ENCODE data around the gene SERF2.
"Not testable (repeated sequence)": the region's sequence is repeated elsewhere in the genome, so short reads cannot be mapped to it uniquely, and the experiment has no call there.

The SERF2 gene

DNA sequence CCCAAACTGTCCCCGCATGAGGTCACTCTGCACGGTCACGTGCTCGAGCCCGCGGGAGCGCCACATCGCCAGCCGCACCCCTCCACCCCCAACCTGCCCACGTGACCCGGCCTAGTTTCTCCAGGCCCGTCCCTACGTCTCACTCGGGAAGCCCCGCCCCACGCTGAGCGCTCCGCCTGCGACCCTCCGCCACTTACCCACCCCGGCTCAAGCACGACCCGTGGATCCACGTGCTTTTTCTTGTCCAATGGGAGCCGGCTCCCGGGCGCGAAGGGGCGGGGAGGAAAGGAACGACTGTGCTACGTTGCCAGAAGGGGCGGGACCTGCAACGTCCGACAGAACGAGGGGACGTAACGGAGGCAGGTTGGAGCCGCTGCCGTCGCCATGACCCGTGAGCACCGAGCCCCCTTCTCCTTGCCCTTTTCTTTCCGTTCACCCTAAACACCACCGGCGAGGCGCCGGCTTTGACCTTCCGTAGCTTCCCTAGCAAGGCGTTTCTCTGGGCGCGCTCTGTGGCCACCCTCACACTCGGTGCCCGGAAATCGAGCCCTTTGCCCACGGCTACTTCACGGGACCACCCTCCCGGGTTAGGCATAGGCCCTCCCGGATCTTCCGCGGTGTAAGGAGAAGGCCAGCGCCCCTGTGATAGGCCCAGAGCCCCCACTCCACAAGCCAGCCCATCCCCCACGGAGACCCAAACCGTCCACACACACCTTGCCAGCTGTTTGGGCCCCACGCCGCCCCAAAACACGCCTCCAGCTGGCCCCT is at the start of gene SERF2:
TSS of gene SERF2 (plus strand) at position 328 of the 768 bp plus-strand sequence. CDS start at position 385, 57 bp downstream.
- peak; percentile 100 for DNase-seq (ENCODE audit: low read depth in 2 of 2)

DNA sequence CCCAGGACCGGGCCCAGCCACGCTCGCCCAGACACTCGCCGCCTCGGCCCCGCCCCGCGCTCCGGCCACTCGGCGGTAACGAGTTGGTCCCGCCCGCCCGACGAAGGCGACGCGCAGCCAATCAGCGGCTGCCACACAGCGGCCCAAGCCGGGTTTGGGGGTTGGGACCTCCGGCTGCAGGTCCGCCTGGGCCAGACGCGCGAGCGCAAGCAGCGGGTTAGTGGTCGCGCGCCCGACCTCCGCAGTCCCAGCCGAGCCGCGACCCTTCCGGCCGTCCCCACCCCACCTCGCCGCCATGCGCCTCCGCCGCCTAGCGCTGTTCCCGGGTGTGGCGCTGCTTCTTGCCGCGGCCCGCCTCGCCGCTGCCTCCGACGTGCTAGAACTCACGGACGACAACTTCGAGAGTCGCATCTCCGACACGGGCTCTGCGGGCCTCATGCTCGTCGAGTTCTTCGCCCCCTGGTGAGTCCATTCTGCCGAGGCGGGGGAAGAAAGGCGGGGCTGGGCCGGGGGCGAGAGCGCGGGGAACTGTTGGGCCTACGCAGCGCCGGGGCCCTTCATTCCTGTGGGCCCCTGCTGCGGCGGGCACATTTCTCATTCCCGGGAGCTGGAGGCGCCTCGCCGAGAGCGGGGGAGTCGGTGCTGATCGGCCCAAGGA is 45.7 kb upstream of the SERF2 start, which contains the start of gene PDIA3:
TSS of gene PDIA3 (plus strand) at position 194 of the 658 bp plus-strand sequence. CDS start at position 296, 102 bp downstream.
- peak; percentile 78 to 90 for DNase-seq (ENCODE audit: low read depth in 2 of 2)

DNA sequence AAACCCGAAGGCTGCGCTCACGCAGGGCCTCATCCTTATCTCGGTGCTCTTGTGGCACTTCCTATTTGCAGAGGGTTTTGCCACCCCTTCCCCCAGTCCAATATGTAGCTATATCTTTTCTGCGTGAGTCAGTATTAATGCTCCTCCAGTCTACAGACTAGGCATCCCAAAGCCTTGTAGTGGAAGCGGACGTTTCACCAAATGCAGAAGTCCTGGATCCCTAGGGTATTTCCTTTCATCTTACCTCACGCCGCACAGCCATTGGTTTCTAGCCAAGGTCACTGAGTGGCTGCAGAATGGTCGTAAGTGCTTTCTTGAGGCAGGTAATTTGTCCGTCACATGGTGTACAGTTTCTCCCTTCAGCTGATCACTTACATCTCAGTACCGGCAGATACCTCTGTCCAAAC is 45.2 kb upstream of the SERF2 start:
- DNase-seq (ENCODE audit: low read depth in 2 of 2): not testable (repeated sequence)

DNA sequence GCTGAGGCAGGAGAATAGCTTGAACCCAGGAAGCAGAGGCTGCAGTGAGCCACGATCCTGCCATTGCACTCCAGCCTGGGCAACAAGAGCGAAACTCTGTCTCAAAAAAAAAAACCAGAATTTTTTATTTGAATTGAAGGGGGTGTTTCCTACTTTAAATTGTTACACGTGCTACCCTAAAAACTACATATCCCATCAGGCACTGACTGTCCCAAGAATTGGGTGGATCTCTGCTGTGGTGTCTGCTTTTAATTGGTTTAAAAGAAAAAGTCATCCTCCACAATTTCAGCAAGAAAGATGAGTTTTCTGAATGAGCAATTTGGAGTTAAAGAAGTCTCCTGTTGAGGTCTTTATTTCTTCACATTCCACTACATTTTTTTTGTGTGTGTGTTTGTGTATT is 43.7 kb upstream of the SERF2 start:
- no peak for DNase-seq (ENCODE audit: low read depth in 2 of 2)

DNA sequence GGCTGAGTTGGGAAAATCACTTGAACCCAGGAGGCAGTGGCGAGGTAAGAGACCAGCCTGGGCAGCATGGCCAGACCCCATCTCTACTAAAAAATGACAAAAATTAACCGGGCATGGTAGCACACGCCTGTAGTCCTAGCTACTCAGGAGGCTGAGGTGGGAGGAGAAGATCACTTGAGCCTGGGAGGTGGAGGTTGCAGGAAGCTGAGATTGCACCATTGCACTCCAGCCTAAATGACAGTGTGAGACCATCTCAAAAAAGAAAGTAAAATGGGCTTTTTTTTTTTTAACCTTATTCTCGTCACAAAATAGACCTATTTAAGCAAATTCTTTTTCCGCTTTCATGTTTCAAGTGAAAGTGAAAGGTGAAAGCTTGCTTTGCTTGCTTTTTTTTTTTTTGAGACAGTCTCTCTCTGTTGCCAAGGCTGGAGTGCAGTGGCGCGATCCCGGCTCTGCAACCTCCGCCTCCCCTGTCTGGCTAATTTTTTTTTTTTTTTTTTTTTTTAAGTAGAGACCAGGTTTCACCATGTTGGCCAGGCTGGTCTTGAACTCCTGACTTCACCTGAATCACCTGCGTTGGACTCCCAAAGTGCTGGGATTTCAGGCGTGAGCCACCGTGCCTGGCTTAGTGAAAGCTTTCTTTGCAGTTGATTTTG is 42.3 kb upstream of the SERF2 start:
- DNase-seq (ENCODE audit: low read depth in 2 of 2): peak in 1 of 2 experiments; percentile 29

- DNase-seq (ENCODE audit: low read depth in 2 of 2): no peak
Measured at GRCh38 chr15:43751885-43752284, 40.2 kb upstream of the SERF2 start.

- no peak for DNase-seq (ENCODE audit: low read depth in 2 of 2)
Measured at GRCh38 chr15:43762824-43763223, 29.3 kb upstream of the SERF2 start.

- DNase-seq (ENCODE audit: low read depth in 2 of 2): no peak
Measured at GRCh38 chr15:43763819-43764446, 28.2 kb upstream of the SERF2 start.

GRCh38 chr15:43769584-43770228 is 22.4 kb upstream of the SERF2 start:
- DNase-seq (ENCODE audit: low read depth in 2 of 2): peak in 1 of 2 experiments; percentile 56

- DNase-seq (ENCODE audit: low read depth in 2 of 2): no peak
Measured at GRCh38 chr15:43771816-43772215, 20.3 kb upstream of the SERF2 start.

DNA sequence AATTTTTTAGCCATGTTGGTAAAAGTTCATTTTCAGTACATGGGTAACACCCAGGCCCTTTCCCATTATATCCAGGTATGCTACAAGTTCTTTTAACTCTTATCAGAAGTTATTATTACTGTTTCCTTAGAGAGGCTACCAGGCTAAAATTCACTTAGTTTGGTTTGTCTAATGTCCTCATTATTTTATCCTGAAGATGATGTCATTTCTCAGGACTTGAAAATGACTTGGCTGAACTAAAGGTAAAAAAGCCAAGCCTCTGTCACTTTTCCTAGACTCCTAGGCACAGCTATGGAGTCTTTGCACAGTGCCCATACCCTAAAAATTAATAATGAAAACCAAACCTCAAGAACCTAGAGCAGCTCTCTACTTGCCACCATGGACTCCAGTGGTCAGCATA is 19.5 kb upstream of the SERF2 start:
- DNase-seq (ENCODE audit: low read depth in 2 of 2): no peak

GRCh38 chr15:43774062-43774461 is 18.1 kb upstream of the SERF2 start:
- no peak for DNase-seq (ENCODE audit: low read depth in 2 of 2)

GRCh38 chr15:43775411-43775965 is 16.6 kb upstream of the SERF2 start:
- no peak for DNase-seq (ENCODE audit: low read depth in 2 of 2)

DNA sequence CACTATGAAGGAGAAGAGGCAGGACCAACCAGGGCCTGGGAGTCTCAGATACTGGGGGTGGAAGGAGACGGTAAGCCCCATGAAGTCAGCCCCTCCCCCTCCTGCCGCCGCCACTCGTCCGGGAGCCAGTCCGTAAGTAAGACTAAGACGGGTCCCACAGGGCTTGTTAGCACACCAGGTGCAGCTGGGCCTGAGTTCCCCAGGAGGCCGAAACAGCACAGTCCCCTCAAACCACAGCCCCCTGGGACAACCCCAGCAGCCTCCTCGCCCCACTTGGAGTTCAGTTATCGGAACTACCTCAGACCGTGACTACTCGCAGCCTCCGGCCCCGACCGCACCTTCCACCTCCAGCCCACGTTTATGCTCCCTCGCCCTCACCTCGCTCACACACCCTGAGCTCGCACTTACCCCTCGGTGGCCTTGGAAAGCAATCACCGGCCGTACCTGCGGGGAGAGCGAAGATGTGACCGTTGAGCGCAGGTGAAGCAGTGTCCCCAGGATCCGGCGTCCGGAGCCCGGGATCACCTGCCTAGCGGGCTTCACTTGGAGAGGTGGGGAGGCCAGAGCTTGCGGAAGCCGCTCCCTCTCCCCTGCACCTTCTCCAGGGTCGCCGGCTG is 15.9 kb upstream of the SERF2 start:
- DNase-seq (ENCODE audit: low read depth in 2 of 2): no peak

DNA sequence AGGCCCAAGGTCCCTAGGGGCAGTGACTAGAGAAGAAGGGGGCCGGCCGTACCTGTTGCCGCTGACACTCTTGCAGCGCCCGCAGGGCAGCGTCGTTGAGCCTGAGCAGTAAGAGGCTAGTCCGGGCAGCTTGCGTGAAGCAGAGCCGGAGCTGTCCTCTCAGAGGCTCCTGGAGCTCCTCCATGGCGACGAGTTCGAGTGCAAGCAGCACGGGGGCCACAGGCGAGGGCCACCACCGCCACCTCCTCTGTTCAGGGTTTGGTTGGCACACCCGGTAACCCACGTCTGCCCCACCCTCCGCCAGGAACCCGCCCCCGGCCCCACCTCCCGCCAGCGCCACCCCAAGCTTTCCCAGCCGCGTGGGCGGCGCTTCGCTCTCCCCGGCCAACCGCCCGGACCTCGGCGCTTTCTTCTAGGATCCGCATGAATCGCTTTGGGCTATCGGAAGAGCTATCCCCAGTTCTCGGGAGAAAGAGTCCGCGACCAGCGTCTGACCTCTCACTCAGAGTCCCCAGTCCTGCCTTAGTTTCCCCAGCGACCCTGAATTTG is 15.3 kb upstream of the SERF2 start, which contains the start of gene ELL3:
TSS of gene ELL3 (minus strand) at position 249 of the 549 bp plus-strand sequence. CDS start at position 184, 65 bp downstream.
- peak; percentile 45 to 67 for DNase-seq (ENCODE audit: low read depth in 2 of 2)

DNA sequence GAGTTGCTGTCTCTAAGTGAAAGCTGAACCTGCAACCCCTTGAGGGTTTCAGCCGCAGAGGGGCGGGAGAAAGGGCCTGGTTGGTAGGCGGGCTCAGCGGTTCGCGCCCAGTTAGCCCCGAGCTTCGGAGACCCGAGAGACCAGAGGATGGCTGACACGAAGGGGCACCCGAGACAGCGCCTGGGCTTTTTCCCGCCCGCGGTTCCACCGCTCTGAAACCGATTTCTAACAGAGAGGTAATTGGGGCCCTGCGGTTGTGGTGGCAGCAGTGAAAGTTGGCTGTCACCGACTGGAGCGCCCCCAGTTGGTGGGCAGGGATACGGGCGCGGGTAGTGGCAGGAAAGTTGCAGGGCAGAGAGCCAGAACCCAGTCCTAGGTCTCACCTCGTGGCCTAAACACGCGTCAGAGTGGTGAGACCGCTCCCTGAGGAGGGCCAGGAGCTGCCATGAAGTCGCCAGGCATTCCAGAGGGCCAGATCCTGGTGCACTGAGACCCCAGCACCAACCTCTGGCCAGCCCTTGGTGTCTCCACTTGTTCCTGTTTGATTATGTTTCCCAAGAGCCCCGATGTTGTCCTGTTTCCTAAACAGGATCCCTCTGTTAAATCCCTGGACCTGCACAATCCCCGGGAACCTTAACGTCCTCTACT is 14.7 kb upstream of the SERF2 start:
- DNase-seq (ENCODE audit: low read depth in 2 of 2): peak; percentile 73 to 86

DNA sequence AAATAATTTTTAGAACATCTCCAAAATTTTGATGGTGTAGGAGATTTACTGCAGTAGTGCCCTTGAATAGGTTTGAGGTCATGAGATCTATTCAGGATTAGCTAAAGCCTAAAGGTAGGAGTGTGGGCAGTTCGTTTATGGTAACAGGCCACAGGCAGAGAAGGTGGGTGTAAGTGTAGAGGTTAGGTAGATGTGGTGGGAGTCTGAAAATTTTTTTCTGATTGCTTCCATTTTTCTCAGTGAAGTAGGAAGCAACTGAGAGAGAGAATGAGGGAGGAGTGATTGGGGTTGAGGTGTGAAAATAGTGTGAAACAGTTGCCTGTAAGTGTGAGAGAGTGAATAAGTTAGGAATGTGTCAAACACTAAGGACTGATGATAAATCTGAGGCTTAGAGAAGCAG is 13.1 kb upstream of the SERF2 start:
- no peak for DNase-seq (ENCODE audit: low read depth in 2 of 2)

- DNase-seq (ENCODE audit: low read depth in 2 of 2): no peak
Measured at GRCh38 chr15:43789409-43789808, 2.7 kb upstream of the SERF2 start.

- no peak for DNase-seq (ENCODE audit: low read depth in 2 of 2)
Measured at GRCh38 chr15:43792761-43793476, 799 bp downstream of the SERF2 start.

Data from stimulated activated CD4-positive, alpha-beta T cell treated with anti-CD3 and anti-CD28 coated beads, Interleukin-12 subunit alpha, Interleukin-12 subunit beta, amount 100 ng/mL, for 24 hours (primary cell).